HepG2 (cell line): ENCODE data around the gene TMTC3. TPM values are rescaled to one million over a fixed set of nuclear protein-coding genes. Genes with fewer than 3 reads are reported as not detected.

Experiments used
- ATAC-seq: fragments of 200-7000 bp; cut with Tn5 transposase; 3 replicates; pipeline ENCODE4 v1.9.1; 2020; ENCODE audit warnings: mild to moderate bottlenecking, moderate library complexity
- BruUV-seq: library from RNA; stranded (reverse); fragments of 400-500 nt; replicated peaks from 2 replicates; lab custom pipeline; 2021; lab: Mats Ljungman, UMichigan
- CTCF ChIA-PET: fragments of 300-600 bp; formaldehyde crosslinking; extraction: SDS; loops from one replicate; lab custom pipeline; 2021; ENCODE audit warnings: low total read pairs, inconsistent platforms, low intra/inter-chr PET ratio; lab: Yijun Ruan, JAX
- POLR2A ChIA-PET: fragments of 350-600 bp; sonication (Branson Sonifier 250); formaldehyde crosslinking; loops from one replicate; lab custom pipeline; 2020; ENCODE audit warnings: antibody characterized with exemption, inconsistent platforms; lab: Yijun Ruan, JAX
- DNase-seq: peaks from one replicate; pipeline ENCODE4 v3.0.0-alpha.2; 2015; ENCODE audit warnings: low spot score
- FAIRE-seq: peaks from 3 replicates; lab custom pipeline; 2011; peaks lifted over from hg19 to GRCh38; lab: Jason Lieb, UNC
- H2AFZ ChIP-seq: one replicate; pipeline ENCODE4 v1.6.1; 2011; ENCODE audit warnings: low read length, inconsistent platforms
- H3K27ac ChIP-seq: fragments of 300-600 bp; 3 replicates; pipeline ENCODE4 v1.8.0; 2011; ENCODE audit warnings: mixed run types, mild to moderate bottlenecking, mixed read lengths, low read length, inconsistent platforms; ENCODE audit not compliant: insufficient read depth; ENCODE audit errors: extremely low read length
- H3K27me3 ChIP-seq, 2 experiments: fragments of 200-600 bp in 1 of 2; 2 replicates in 1 of 2; 3 replicates in 1 of 2; pipeline versions ENCODE4 v1.6.0 to v1.8.0; 2011; ENCODE audit warnings: low read length in 2 of 2, mild to moderate bottlenecking in 2 of 2, moderate library complexity in 2 of 2, inconsistent platforms in 1 of 2; ENCODE audit not compliant: insufficient read depth in 2 of 2, control insufficient read depth in 1 of 2
- H3K36me3 ChIP-seq, 2 experiments: fragments of 200-600 bp in 1 of 2; replicated peaks in 1 of 2; 2 replicates in 1 of 2; 3 replicates in 1 of 2; pipeline versions ENCODE4 v1.5.1 to v1.8.0; 2011; ENCODE audit warnings: low read length in 2 of 2, inconsistent platforms in 1 of 2; ENCODE audit not compliant: insufficient read depth in 2 of 2, control insufficient read depth in 1 of 2
- H3K4me1 ChIP-seq: 2 replicates; pipeline ENCODE4 v1.5.1; 2012; ENCODE audit warnings: low read length, inconsistent platforms; ENCODE audit not compliant: insufficient read depth
- H3K4me2 ChIP-seq: 2 replicates; pipeline ENCODE4 v1.6.0; 2011; ENCODE audit warnings: low read depth, low read length, inconsistent platforms
- H3K4me3 ChIP-seq, 3 experiments: fragments of 200-600 bp in 1 of 3; sonication (generic), shearing (Covaris generic) in 1 of 3; replicated peaks in 1 of 3; 2 replicates each; pipeline ENCODE4 v1.5.1; 2011 to 2016; ENCODE audit warnings: low read length in 3 of 3, inconsistent platforms in 2 of 3, low read depth in 2 of 3, mild to moderate bottlenecking in 2 of 3, control low read depth in 1 of 3, mixed read lengths in 1 of 3; ENCODE audit not compliant: insufficient read depth in 1 of 3
- H3K79me2 ChIP-seq: one replicate; pipeline ENCODE4 v1.6.1; 2011; ENCODE audit warnings: low read length, inconsistent platforms; ENCODE audit not compliant: insufficient read depth
- H3K9ac ChIP-seq: 2 replicates; pipeline ENCODE4 v1.6.0; 2011; ENCODE audit warnings: mild to moderate bottlenecking, low read depth, low read length, inconsistent platforms; ENCODE audit not compliant: insufficient read depth
- H3K9me3 ChIP-seq: 2 replicates; pipeline ENCODE4 v1.5.1; 2012; ENCODE audit warnings: mild to moderate bottlenecking, low read length
- H4K20me1 ChIP-seq: 2 replicates; pipeline ENCODE4 v1.6.0; 2011; ENCODE audit warnings: inconsistent platforms, mild to moderate bottlenecking, low read length, moderate library complexity; ENCODE audit not compliant: insufficient read depth
- MEIS2 ChIP-seq: sonication (generic); formaldehyde crosslinking; IDR thresholded peaks from 2 replicates; pipeline ENCODE4 v1.9.0; 2021; ENCODE audit warnings: mild to moderate bottlenecking, missing genetic modification reagents
- ZKSCAN8 ChIP-seq: IDR thresholded peaks from 2 replicates; pipeline ENCODE4 v1.6.1; 2016; ENCODE audit warnings: borderline replicate concordance, missing genetic modification reagents, missing compliant biosample characterization
- ZNF276 ChIP-seq: sonication (generic); formaldehyde crosslinking; IDR thresholded peaks from 2 replicates; pipeline ENCODE4 v1.4.0; 2020; ENCODE audit warnings: mild to moderate bottlenecking, low read depth, missing genetic modification reagents
- WGBS: methylation state at CpG from one replicate; pipeline ENCODE4 v1.1.6; 2017; ENCODE audit warnings: low lambda C conversion rate; 5-methylcytosine and 5-hydroxymethylcytosine counted together
- in situ Hi-C: cut with HindIII; loops from 2 replicates; pipeline ENCODE4 v1.10.0; 2017; ENCODE audit warnings: low pct_unique_long_range_greater_than_20kb; ENCODE audit not compliant: extremely low pct_ligation_motif_present
- intact Hi-C: fragments of 100-400 bp; cut with micrococcal nuclease; formaldehyde crosslinking; loops from one replicate; pipeline ENCODE4 v1.10.0; 2022; ENCODE audit not compliant: unreplicated experiment
- polyA plus RNA-seq, 8 experiments: library from polyadenylated mRNA; depleted of rRNA in 3 of 8; stranded (reverse) in 7 of 8; unstranded in 1 of 8; fragments of >200 nt; fragmentation: Illumina TruSeq in 4 of 8; extraction: Trizol in 4 of 8; gene quantifications; 2 replicates each; pipeline versions ENCODE4 v1.2.1 to v1.2.3, GENCODE V29; 2011 to 2016; ENCODE audit warnings: low read depth in 4 of 8, missing spikeins in 1 of 8, mixed read lengths in 1 of 8; ENCODE audit not compliant: insufficient read depth in 1 of 8
- total RNA-seq, 5 experiments: library from RNA; depleted of rRNA; stranded (reverse); fragments of >200 nt; fragmentation: Illumina TruSeq; extraction: Trizol; gene quantifications; 2 replicates each; pipeline ENCODE4 v1.2.3, GENCODE V29; 2016; ENCODE audit warnings: low read depth in 1 of 5
- TF ChIP-seq, protein P1 (sequence below): sonication (generic); formaldehyde crosslinking; conservative IDR thresholded peaks from 2 replicates; pipeline ENCODE4 v1.8.0; 2022; ENCODE audit warnings: missing genetic modification reagents
- TF ChIP-seq, protein P2 (sequence below): IDR thresholded peaks from 2 replicates; pipeline ENCODE4 v1.6.1; 2016; ENCODE audit warnings: missing compliant biosample characterization, missing genetic modification reagents, borderline replicate concordance
- TF ChIP-seq, protein P3 (sequence below), 2 experiments: sonication (generic) in 1 of 2; formaldehyde crosslinking in 1 of 2; IDR thresholded peaks; 2 replicates each; pipeline versions ENCODE4 v1.6.1 to v1.9.0; 2014 to 2022; ENCODE audit warnings: antibody characterized with exemption in 1 of 2, borderline replicate concordance in 1 of 2, inconsistent platforms in 1 of 2, low read depth in 1 of 2, missing genetic modification reagents in 1 of 2

Gene TMTC3
- total and polyA plus RNA-seq, 2 of the 13 experiments (the other 11 are each of a cell fraction or from before 2014, with no cell fraction given) = 6.3 to 22.5 TPM

GRCh38 chr12:88141425-88141773 lies 708 bp upstream of the TMTC3 start:
- TF ChIP-seq ZKSCAN8 (CRISPR knock-in tag) = no peak
- no peak for TF ChIP-seq ZNF276 (CRISPR knock-in tag)
- TF ChIP-seq, protein P1, sequence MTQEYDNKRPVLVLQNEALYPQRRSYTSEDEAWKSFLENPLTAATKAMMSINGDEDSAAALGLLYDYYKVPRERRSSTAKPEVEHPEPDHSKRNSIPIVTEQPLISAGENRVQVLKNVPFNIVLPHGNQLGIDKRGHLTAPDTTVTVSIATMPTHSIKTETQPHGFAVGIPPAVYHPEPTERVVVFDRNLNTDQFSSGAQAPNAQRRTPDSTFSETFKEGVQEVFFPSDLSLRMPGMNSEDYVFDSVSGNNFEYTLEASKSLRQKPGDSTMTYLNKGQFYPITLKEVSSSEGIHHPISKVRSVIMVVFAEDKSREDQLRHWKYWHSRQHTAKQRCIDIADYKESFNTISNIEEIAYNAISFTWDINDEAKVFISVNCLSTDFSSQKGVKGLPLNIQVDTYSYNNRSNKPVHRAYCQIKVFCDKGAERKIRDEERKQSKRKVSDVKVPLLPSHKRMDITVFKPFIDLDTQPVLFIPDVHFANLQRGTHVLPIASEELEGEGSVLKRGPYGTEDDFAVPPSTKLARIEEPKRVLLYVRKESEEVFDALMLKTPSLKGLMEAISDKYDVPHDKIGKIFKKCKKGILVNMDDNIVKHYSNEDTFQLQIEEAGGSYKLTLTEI (CRISPR knock-in tag) = no peak
- TF ChIP-seq, protein P2, sequence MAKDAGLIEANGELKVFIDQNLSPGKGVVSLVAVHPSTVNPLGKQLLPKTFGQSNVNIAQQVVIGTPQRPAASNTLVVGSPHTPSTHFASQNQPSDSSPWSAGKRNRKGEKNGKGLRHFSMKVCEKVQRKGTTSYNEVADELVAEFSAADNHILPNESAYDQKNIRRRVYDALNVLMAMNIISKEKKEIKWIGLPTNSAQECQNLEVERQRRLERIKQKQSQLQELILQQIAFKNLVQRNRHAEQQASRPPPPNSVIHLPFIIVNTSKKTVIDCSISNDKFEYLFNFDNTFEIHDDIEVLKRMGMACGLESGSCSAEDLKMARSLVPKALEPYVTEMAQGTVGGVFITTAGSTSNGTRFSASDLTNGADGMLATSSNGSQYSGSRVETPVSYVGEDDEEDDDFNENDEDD (CRISPR knock-in tag) = no peak
- TF ChIP-seq, protein P3, sequence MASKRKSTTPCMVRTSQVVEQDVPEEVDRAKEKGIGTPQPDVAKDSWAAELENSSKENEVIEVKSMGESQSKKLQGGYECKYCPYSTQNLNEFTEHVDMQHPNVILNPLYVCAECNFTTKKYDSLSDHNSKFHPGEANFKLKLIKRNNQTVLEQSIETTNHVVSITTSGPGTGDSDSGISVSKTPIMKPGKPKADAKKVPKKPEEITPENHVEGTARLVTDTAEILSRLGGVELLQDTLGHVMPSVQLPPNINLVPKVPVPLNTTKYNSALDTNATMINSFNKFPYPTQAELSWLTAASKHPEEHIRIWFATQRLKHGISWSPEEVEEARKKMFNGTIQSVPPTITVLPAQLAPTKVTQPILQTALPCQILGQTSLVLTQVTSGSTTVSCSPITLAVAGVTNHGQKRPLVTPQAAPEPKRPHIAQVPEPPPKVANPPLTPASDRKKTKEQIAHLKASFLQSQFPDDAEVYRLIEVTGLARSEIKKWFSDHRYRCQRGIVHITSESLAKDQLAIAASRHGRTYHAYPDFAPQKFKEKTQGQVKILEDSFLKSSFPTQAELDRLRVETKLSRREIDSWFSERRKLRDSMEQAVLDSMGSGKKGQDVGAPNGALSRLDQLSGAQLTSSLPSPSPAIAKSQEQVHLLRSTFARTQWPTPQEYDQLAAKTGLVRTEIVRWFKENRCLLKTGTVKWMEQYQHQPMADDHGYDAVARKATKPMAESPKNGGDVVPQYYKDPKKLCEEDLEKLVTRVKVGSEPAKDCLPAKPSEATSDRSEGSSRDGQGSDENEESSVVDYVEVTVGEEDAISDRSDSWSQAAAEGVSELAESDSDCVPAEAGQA (IDR thresholded peaks at IDR 0.05; ENCODE audit: low read depth) = 0 out of 2 replicates have a peak, but pooled peaks have one; percentile 11
- TF ChIP-seq, protein P3 (CRISPR knock-in tag; IDR thresholded peaks at IDR 0.05; ENCODE audit: borderline replicate concordance) = no peak
- TF ChIP-seq MEIS2 (CRISPR knock-in tag) = no peak
- H3K9ac ChIP-seq = peak overlapping the region; percentile 69
- 2% methylated on average over 13 of the region's 13 CpGs for WGBS
- BruUV-seq = TSS peak; percentile 77
- no peaks in the 10 kb centered on the region for H4K20me1 ChIP-seq
- no peaks in the 10 kb centered on the region for H3K9me3 ChIP-seq
- CTCF ChIA-PET = no interaction called here
- H3K27ac ChIP-seq = peak overlapping the region; percentile 68
- DNase-seq (no peak), FAIRE-seq (no peak), ATAC-seq (no peak)
- POLR2A ChIA-PET = interaction anchor here (0.7 to 1.4 kb wide), 3 partner anchors 10 to 106 kb away, joined by 3 to 5 read pairs (median 4); a partner anchor contains a TSS
- peaks cover 34% of the 10 kb centered on the region for H3K4me1 ChIP-seq
- no peaks in the 10 kb centered on the region for H3K36me3 ChIP-seq
- H2AFZ ChIP-seq = peak overlapping the region; percentile 48
- H3K4me3 ChIP-seq = peak overlapping the region; percentile 71 to 86 (median 73)
- in situ Hi-C loops = loop anchor here (25.0 kb wide), 1 partner anchor 846 kb away; no protein-coding TSS in a partner anchor
- peaks cover 11% of the 10 kb centered on the region for H3K79me2 ChIP-seq
- peak overlapping the region; percentile 74 for H3K4me2 ChIP-seq
- no peaks in the 10 kb centered on the region; a peak in 1 of 5 replicates for H3K27me3 ChIP-seq
- intact Hi-C loops = loop anchor here (5.0 to 10.0 kb wide), 5 partner anchors 36 to 873 kb away; a partner anchor contains a TSS
